HCT116 (cell line): ENCODE measurements around the gene NEURL3. TPM values are rescaled to one million over a fixed set of nuclear protein-coding genes. Genes with fewer than 3 reads are reported as not detected.

Experiments used
- ATAC-seq: fragments of 200-7000 bp; cut with Tn5 transposase; 2 replicates; pipeline ENCODE4 v1.9.1; 2020; ENCODE audit warnings: mild to moderate bottlenecking, moderate library complexity
- BruUV-seq: library from RNA; stranded (reverse); fragments of 400-500 nt; replicated peaks from 2 replicates; lab custom pipeline; 2021; lab: Mats Ljungman, UMichigan
- CTCF ChIA-PET: fragments of 300-600 bp; sonication (Branson Sonifier 250); formaldehyde crosslinking; loops from one replicate; lab custom pipeline; 2021; ENCODE audit warnings: antibody characterized with exemption; lab: Charles Lee
- POLR2A ChIA-PET: fragments of 300-600, 350-600 bp; sonication (Branson Sonifier 250); formaldehyde crosslinking; loops from one replicate; lab custom pipeline; 2021; ENCODE audit warnings: antibody characterized with exemption; lab: Charles Lee
- RAD21 ChIA-PET, 2 experiments: fragments of 300-600 bp; sonication (Branson Sonifier 250); formaldehyde crosslinking; loops; one replicate each; lab custom pipeline; 2023; ENCODE audit warnings: low total read pairs in 2 of 2; ENCODE audit not compliant: uncharacterized antibody in 2 of 2, unreplicated experiment in 2 of 2, low non-redundant PET in 1 of 2; lab: Charles Lee
- DNase-seq: peaks from one replicate; pipeline ENCODE4 v3.0.0-alpha.2; 2010; ENCODE audit warnings: low read depth, low spot score
- H2AFZ ChIP-seq: fragments of 200-600 bp; shearing (Covaris generic), sonication (generic); 2 replicates; pipeline ENCODE4 v1.6.1; 2017; ENCODE audit warnings: low read depth, mixed run types, mixed read lengths, antibody characterized with exemption, low read length; ENCODE audit not compliant: poor library complexity, severe bottlenecking
- H3K27ac ChIP-seq: 2 replicates; pipeline ENCODE4 v1.5.1; 2012; ENCODE audit warnings: low read depth, low read length
- H3K27me3 ChIP-seq: fragments of 200-600 bp; sonication (generic); 2 replicates; pipeline ENCODE4 v1.6.1; 2016; ENCODE audit warnings: mixed run types, low read length, mixed read lengths; ENCODE audit not compliant: insufficient read depth
- H3K36me3 ChIP-seq, 2 experiments: fragments of 200-500 bp in 1 of 2; fragments of 200-600 bp in 1 of 2; sonication (Bioruptor generic) in 1 of 2; sonication (generic) in 1 of 2; 2 replicates each; pipeline versions ENCODE4 v1.5.1 to v1.6.1; 2014 to 2016; ENCODE audit warnings: low read length in 2 of 2, inconsistent platforms in 1 of 2, mixed read lengths in 1 of 2, mixed run types in 1 of 2; ENCODE audit not compliant: insufficient read depth in 2 of 2, control insufficient read depth in 1 of 2
- H3K4me1 ChIP-seq, 2 experiments: fragments of 200-600 bp in 1 of 2; sonication (generic) in 1 of 2; 2 replicates each; pipeline versions ENCODE4 v1.5.1 to v1.6.1; 2012 to 2017; ENCODE audit warnings: low read length in 2 of 2, inconsistent platforms in 1 of 2, mild to moderate bottlenecking in 1 of 2, mixed read lengths in 1 of 2, mixed run types in 1 of 2, moderate library complexity in 1 of 2; ENCODE audit not compliant: insufficient read depth in 2 of 2, control insufficient read depth in 1 of 2
- H3K4me2 ChIP-seq: fragments of 200-600 bp; sonication (generic); 2 replicates; pipeline ENCODE4 v1.6.1; 2017; ENCODE audit warnings: mixed run types, low read length, mixed read lengths
- H3K4me3 ChIP-seq, 2 experiments: fragments of 200-600 bp in 1 of 2; sonication (generic) in 1 of 2; replicated peaks in 1 of 2; 2 replicates each; pipeline ENCODE4 v1.5.1; 2011 to 2016; ENCODE audit warnings: low read length in 2 of 2, control low read depth in 1 of 2, low read depth in 1 of 2, mild to moderate bottlenecking in 1 of 2, mixed read lengths in 1 of 2, mixed run types in 1 of 2
- H3K79me2 ChIP-seq: fragments of 200-600 bp; sonication (generic); 2 replicates; pipeline ENCODE4 v1.6.1; 2017; ENCODE audit warnings: mild to moderate bottlenecking, mixed run types, low read length, moderate library complexity, mixed read lengths; ENCODE audit not compliant: insufficient read depth
- H3K9ac ChIP-seq: fragments of 200-600 bp; sonication (generic); 2 replicates; pipeline ENCODE4 v1.6.1; 2016; ENCODE audit warnings: low read length, mixed read lengths
- H3K9me2 ChIP-seq: fragments of 200-600 bp; sonication (generic), shearing (Covaris generic); 2 replicates; pipeline ENCODE4 v1.6.1; 2017; ENCODE audit warnings: mixed run types, mild to moderate bottlenecking, moderate library complexity; ENCODE audit not compliant: insufficient read depth
- H3K9me3 ChIP-seq, 2 experiments: fragments of 200-500 bp in 1 of 2; fragments of 200-600 bp in 1 of 2; sonication (Bioruptor generic) in 1 of 2; sonication (generic) in 1 of 2; 2 replicates each; pipeline ENCODE4 v1.6.1; 2014 to 2017; ENCODE audit warnings: low read length in 2 of 2, mixed read lengths in 2 of 2, inconsistent platforms in 1 of 2, low read depth in 1 of 2, mild to moderate bottlenecking in 1 of 2, mixed run types in 1 of 2, moderate library complexity in 1 of 2; ENCODE audit not compliant: control insufficient read depth in 1 of 2, insufficient read depth in 1 of 2
- H4K20me1 ChIP-seq: fragments of 200-600 bp; sonication (generic), shearing (Covaris generic); 2 replicates; pipeline ENCODE4 v1.6.1; 2017; ENCODE audit warnings: mixed run types, mild to moderate bottlenecking, moderate library complexity; ENCODE audit not compliant: insufficient read depth
- CBX3 ChIP-seq: IDR thresholded peaks from 2 replicates; pipeline ENCODE4 v1.6.1; 2012; ENCODE audit warnings: low read depth
- CTCF ChIP-seq, 3 experiments: fragments of 200-600 bp in 1 of 3; sonication (generic) in 1 of 3; IDR thresholded peaks in 2 of 3; conservative IDR thresholded peaks in 1 of 3; 2 replicates each; pipeline ENCODE4 v1.5.1; 2012 to 2017; ENCODE audit warnings: low read depth in 2 of 3, low read length in 2 of 3, antibody characterized with exemption in 1 of 3, borderline replicate concordance in 1 of 3, control low read depth in 1 of 3, mild to moderate bottlenecking in 1 of 3, mixed read lengths in 1 of 3, mixed run types in 1 of 3, moderate library complexity in 1 of 3; ENCODE audit not compliant: insufficient read depth in 1 of 3
- EZH2 ChIP-seq: fragments of 200-600 bp; sonication (generic); IDR thresholded peaks from 2 replicates; pipeline ENCODE4 v1.6.1; 2017; ENCODE audit warnings: antibody characterized with exemption, mixed run types
- EZH2phosphoT487 ChIP-seq: fragments of 200-600 bp; IDR thresholded peaks from 2 replicates; pipeline ENCODE4 v1.6.1; 2018; ENCODE audit warnings: antibody characterized with exemption, borderline replicate concordance
- FOSL1 ChIP-seq: IDR thresholded peaks from 2 replicates; pipeline ENCODE4 v1.6.1; 2012; ENCODE audit warnings: low read depth
- POLR2A ChIP-seq: IDR thresholded peaks from 2 replicates; pipeline ENCODE4 v1.7.0; 2011; ENCODE audit warnings: borderline replicate concordance; ENCODE audit not compliant: insufficient read depth, insufficient read length; ENCODE audit errors: extremely low read depth
- POLR2AphosphoS5 ChIP-seq: IDR thresholded peaks from 2 replicates; pipeline ENCODE4 v1.6.1; 2011; ENCODE audit warnings: mild to moderate bottlenecking, low read depth, low read length, moderate library complexity
- RAD21 ChIP-seq: IDR thresholded peaks from 2 replicates; pipeline ENCODE4 v1.6.1; 2012; ENCODE audit warnings: low read depth, mild to moderate bottlenecking
- SIN3A ChIP-seq: IDR thresholded peaks from 2 replicates; pipeline ENCODE4 v1.6.1; 2012; ENCODE audit warnings: low read depth
- SP1 ChIP-seq: IDR thresholded peaks from 2 replicates; pipeline ENCODE4 v1.6.1; 2012; ENCODE audit warnings: low read depth
- SRF ChIP-seq: IDR thresholded peaks from 2 replicates; pipeline ENCODE4 v1.6.1; 2012; ENCODE audit warnings: low read depth
- YY1 ChIP-seq: IDR thresholded peaks from 2 replicates; pipeline ENCODE4 v1.6.1; 2011; ENCODE audit warnings: low read length, low read depth, moderate library complexity, mild to moderate bottlenecking; ENCODE audit not compliant: insufficient replicate concordance; ENCODE audit errors: extremely low read depth
- ZFX ChIP-seq: fragments of 450-650 bp; IDR thresholded peaks from 2 replicates; pipeline ENCODE4 v1.6.1; 2017
- ZNF274 ChIP-seq: fragments of 200-500 bp; sonication (Bioruptor generic); IDR thresholded peaks from 2 replicates; pipeline ENCODE4 v1.6.1; 2014; ENCODE audit warnings: mild to moderate bottlenecking, low read depth, low read length, inconsistent platforms
- intact Hi-C: fragments of 100-400 bp; cut with micrococcal nuclease; formaldehyde crosslinking; loops from 2 replicates; pipeline ENCODE4 v1.10.0; 2022
- total RNA-seq: library from RNA; stranded (reverse); gene quantifications from one replicate; pipeline ENCODE4 v1.2.1, GENCODE V29; 2021; ENCODE audit not compliant: unreplicated experiment
- TF ChIP-seq, protein P1 (sequence below): IDR thresholded peaks from 2 replicates; pipeline ENCODE4 v1.6.1; 2012
- TF ChIP-seq, protein P2 (sequence below): IDR thresholded peaks from 2 replicates; pipeline ENCODE4 v1.6.1; 2012; ENCODE audit warnings: low read depth

Gene NEURL3
- total RNA-seq, 1 experiment from 2014 or later = not detected

GRCh38 chr2:96534141-96534540 is 29.0 kb upstream of the NEURL3 start:
- intact Hi-C loops = no loop called here
- no peaks in the 10 kb centered on the region for H3K27me3 ChIP-seq

More at GRCh38 chr2:96534141-96534540, 29.0 kb upstream of the NEURL3 start:
- TF ChIP-seq EZH2 (no peak), ZFX (no peak), SRF (no peak), ZNF274 (no peak), YY1 (no peak), RAD21 (no peak), SIN3A (no peak), FOSL1 (no peak), POLR2AphosphoS5 (no peak), CBX3 (no peak), POLR2A (no peak), EZH2phosphoT487 (no peak), SP1 (no peak), CTCF (IDR thresholded peaks at IDR 0.05 in 2 of 3, conservative IDR thresholded peaks at IDR 0.05 in 1 of 3; ENCODE audit: borderline replicate concordance in 1 of 3, insufficient read depth in 1 of 3, low read depth in 2 of 3, low read length in 2 of 3) (no peak)
- TF ChIP-seq, protein P1, sequence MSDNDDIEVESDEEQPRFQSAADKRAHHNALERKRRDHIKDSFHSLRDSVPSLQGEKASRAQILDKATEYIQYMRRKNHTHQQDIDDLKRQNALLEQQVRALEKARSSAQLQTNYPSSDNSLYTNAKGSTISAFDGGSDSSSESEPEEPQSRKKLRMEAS = no peak
- TF ChIP-seq, protein P2, sequence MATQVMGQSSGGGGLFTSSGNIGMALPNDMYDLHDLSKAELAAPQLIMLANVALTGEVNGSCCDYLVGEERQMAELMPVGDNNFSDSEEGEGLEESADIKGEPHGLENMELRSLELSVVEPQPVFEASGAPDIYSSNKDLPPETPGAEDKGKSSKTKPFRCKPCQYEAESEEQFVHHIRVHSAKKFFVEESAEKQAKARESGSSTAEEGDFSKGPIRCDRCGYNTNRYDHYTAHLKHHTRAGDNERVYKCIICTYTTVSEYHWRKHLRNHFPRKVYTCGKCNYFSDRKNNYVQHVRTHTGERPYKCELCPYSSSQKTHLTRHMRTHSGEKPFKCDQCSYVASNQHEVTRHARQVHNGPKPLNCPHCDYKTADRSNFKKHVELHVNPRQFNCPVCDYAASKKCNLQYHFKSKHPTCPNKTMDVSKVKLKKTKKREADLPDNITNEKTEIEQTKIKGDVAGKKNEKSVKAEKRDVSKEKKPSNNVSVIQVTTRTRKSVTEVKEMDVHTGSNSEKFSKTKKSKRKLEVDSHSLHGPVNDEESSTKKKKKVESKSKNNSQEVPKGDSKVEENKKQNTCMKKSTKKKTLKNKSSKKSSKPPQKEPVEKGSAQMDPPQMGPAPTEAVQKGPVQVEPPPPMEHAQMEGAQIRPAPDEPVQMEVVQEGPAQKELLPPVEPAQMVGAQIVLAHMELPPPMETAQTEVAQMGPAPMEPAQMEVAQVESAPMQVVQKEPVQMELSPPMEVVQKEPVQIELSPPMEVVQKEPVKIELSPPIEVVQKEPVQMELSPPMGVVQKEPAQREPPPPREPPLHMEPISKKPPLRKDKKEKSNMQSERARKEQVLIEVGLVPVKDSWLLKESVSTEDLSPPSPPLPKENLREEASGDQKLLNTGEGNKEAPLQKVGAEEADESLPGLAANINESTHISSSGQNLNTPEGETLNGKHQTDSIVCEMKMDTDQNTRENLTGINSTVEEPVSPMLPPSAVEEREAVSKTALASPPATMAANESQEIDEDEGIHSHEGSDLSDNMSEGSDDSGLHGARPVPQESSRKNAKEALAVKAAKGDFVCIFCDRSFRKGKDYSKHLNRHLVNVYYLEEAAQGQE = no peak
- ChIA-PET RAD21 (no interaction called here), CTCF (interaction anchor here (1.4 to 2.5 kb wide), 3 partner anchors 16 to 20 kb away, joined by 6 to 10 read pairs (median 9); no protein-coding TSS in a partner anchor), POLR2A (no interaction called here)
- H3K9me3 ChIP-seq = no peaks in the 10 kb centered on the region
- no peak overlapping the region for H3K4me2 ChIP-seq
- H3K36me3 ChIP-seq = no peaks in the 10 kb centered on the region
- H3K4me1 ChIP-seq = peaks cover 12 to 54% of the 10 kb centered on the region in 2 experiments
- DNase-seq (no peak), ATAC-seq (no peak)
- no peaks in the 10 kb centered on the region for H3K79me2 ChIP-seq
- H3K9me2 ChIP-seq = no peaks in the 10 kb centered on the region
- no peak overlapping the region for H3K9ac ChIP-seq
- H4K20me1 ChIP-seq = no peaks in the 10 kb centered on the region
- no peak overlapping the region for H2AFZ ChIP-seq
- no TSS peak for BruUV-seq
- no peak overlapping the region for H3K4me3 ChIP-seq
- H3K27ac ChIP-seq = no peak overlapping the region
